OCI-LY7 (cell line): Measurements from ENCODE around the gene PRMT9. TPM values are rescaled to one million over a fixed set of nuclear protein-coding genes. Genes with fewer than 3 reads are reported as not detected.

Source experiments
- BruUV-seq: library from RNA; stranded (reverse); fragments of 400-500 nt; replicated peaks from 2 replicates; lab custom pipeline; 2021; lab: Mats Ljungman, UMichigan
- CTCF ChIA-PET: fragments of 300-600 bp; sonication (Branson Sonifier 250); formaldehyde crosslinking; loops from one replicate; lab custom pipeline; 2022; ENCODE audit warnings: antibody characterized with exemption; ENCODE audit not compliant: unreplicated experiment; lab: Charles Lee
- POLR2A ChIA-PET: fragments of 300-600 bp; sonication (Branson Sonifier 250); formaldehyde crosslinking; loops from one replicate; lab custom pipeline; 2022; ENCODE audit warnings: antibody characterized with exemption; lab: Charles Lee
- DNase-seq: peaks from one replicate; pipeline ENCODE4 v3.0.0-alpha.2; 2015; ENCODE audit warnings: low spot score
- H2AFZ ChIP-seq: fragments of 200-600 bp; sonication (generic), shearing (Covaris generic); 2 replicates; pipeline ENCODE4 v1.6.1; 2014; ENCODE audit warnings: mild to moderate bottlenecking, antibody characterized with exemption, low read length, moderate library complexity
- H3K27ac ChIP-seq: fragments of 200-600 bp; sonication (generic); 2 replicates; pipeline ENCODE4 v1.5.1; 2014; ENCODE audit warnings: mixed run types, low read depth, mild to moderate bottlenecking, moderate library complexity, low read length, inconsistent platforms; ENCODE audit not compliant: poor library complexity, severe bottlenecking
- H3K36me3 ChIP-seq: fragments of 200-600 bp; sonication (generic); 2 replicates; pipeline ENCODE4 v1.6.1; 2014; ENCODE audit warnings: mild to moderate bottlenecking, antibody characterized with exemption, low read length, moderate library complexity, mixed read lengths; ENCODE audit not compliant: insufficient read depth
- H3K4me1 ChIP-seq: fragments of 200-600 bp; sonication (generic); 2 replicates; pipeline ENCODE4 v1.5.1; 2014; ENCODE audit warnings: mild to moderate bottlenecking, low read length; ENCODE audit not compliant: insufficient read depth, poor library complexity, severe bottlenecking
- H3K4me2 ChIP-seq: fragments of 200-600 bp; sonication (generic); 2 replicates; pipeline ENCODE4 v1.6.1; 2014; ENCODE audit warnings: mild to moderate bottlenecking, low read length
- H3K4me3 ChIP-seq: fragments of 200-600 bp; sonication (generic); 2 replicates; pipeline ENCODE4 v1.5.1; 2014; ENCODE audit warnings: mild to moderate bottlenecking, low read depth, low read length; ENCODE audit not compliant: poor library complexity, severe bottlenecking
- H3K79me2 ChIP-seq: fragments of 200-600 bp; sonication (generic); 2 replicates; pipeline ENCODE4 v1.6.1; 2016; ENCODE audit warnings: low read depth, mild to moderate bottlenecking, low read length, moderate library complexity, mixed read lengths; ENCODE audit not compliant: insufficient read depth
- H3K9me2 ChIP-seq: fragments of 200-600 bp; sonication (generic); 2 replicates; pipeline ENCODE4 v1.6.1; 2016; ENCODE audit warnings: mild to moderate bottlenecking, low read length, mixed read lengths; ENCODE audit not compliant: insufficient read depth
- H3K9me3 ChIP-seq: fragments of 200-600 bp; sonication (generic); 2 replicates; pipeline ENCODE4 v1.6.1; 2014; ENCODE audit warnings: mild to moderate bottlenecking, mixed run types, low read length, mixed read lengths
- H4K20me1 ChIP-seq: fragments of 200-600 bp; sonication (generic); 2 replicates; pipeline ENCODE4 v1.6.1; 2014; ENCODE audit warnings: mild to moderate bottlenecking, antibody characterized with exemption, low read length, moderate library complexity, mixed read lengths; ENCODE audit not compliant: insufficient read depth
- EZH2phosphoT487 ChIP-seq: fragments of 200-600 bp; sonication (generic); IDR thresholded peaks from 2 replicates; pipeline ENCODE4 v1.6.1; 2018; ENCODE audit warnings: low read depth, borderline replicate concordance, mild to moderate bottlenecking, mixed run types, antibody characterized with exemption, low read length, moderate library complexity, mixed read lengths
- intact Hi-C: fragments of 100-400 bp; cut with micrococcal nuclease; formaldehyde crosslinking; loops from one replicate; pipeline ENCODE4 v1.10.0; 2022; ENCODE audit not compliant: unreplicated experiment
- total RNA-seq, 2 experiments: library from RNA; depleted of rRNA in 1 of 2; stranded (reverse); fragments of >200 nt in 1 of 2; shearing (Covaris generic) in 1 of 2; gene quantifications; 2 replicates each; pipeline ENCODE4 v1.2.3, GENCODE V29; 2014 to 2022
- TF ChIP-seq, protein P1 (sequence below): fragments of 200-600 bp; sonication (generic); conservative IDR thresholded peaks from 2 replicates; pipeline ENCODE4 v1.5.1; 2014; ENCODE audit warnings: mild to moderate bottlenecking, antibody characterized with exemption, low read length, moderate library complexity, mixed read lengths

Gene PRMT9
- total RNA-seq, 2 experiments from 2014 or later: 13.1 to 13.9 TPM

DNA sequence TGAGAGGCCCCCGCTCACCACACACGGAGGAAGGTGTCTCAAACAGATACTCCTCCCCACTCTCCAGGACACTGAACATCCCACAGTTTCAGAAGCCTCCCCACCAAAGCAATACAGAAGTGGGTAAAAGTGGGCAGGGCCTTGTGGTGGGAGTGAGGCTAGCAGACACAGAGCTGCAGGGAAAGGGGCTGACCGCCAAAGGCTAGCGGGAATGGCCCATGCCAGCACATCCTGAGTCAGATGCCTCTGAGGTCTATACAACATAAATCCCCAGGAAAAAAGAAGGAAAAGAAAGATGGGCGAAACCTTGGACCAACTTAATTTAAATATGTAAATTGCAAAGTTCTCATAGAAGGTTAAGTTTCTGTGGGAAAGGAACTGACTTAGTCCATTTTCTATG is 26.0 kb upstream of the PRMT9 start:
- POLR2A ChIA-PET: interaction anchor here (0.6 kb wide), 1 partner anchor 939 kb away, joined by 5 read pairs; no protein-coding TSS in a partner anchor

GRCh38 chr4:147707892-147708672 is 24.1 kb upstream of the PRMT9 start:
- Histone ChIP-seq H2AFZ (no peak overlapping the region; the same call in 1 of the 2 replicates), H3K4me2 (no peak overlapping the region), H3K36me3 (no peaks in the 10 kb centered on the region), H3K4me3 (no peak overlapping the region), H3K9me3 (no peaks in the 10 kb centered on the region), H3K4me1 (no peaks in the 10 kb centered on the region), H3K27ac (no peak overlapping the region), H4K20me1 (no peaks in the 10 kb centered on the region), H3K79me2 (no peaks in the 10 kb centered on the region), H3K9me2 (no peaks in the 10 kb centered on the region)
- no peak for TF ChIP-seq EZH2phosphoT487
- TF ChIP-seq, protein P1, sequence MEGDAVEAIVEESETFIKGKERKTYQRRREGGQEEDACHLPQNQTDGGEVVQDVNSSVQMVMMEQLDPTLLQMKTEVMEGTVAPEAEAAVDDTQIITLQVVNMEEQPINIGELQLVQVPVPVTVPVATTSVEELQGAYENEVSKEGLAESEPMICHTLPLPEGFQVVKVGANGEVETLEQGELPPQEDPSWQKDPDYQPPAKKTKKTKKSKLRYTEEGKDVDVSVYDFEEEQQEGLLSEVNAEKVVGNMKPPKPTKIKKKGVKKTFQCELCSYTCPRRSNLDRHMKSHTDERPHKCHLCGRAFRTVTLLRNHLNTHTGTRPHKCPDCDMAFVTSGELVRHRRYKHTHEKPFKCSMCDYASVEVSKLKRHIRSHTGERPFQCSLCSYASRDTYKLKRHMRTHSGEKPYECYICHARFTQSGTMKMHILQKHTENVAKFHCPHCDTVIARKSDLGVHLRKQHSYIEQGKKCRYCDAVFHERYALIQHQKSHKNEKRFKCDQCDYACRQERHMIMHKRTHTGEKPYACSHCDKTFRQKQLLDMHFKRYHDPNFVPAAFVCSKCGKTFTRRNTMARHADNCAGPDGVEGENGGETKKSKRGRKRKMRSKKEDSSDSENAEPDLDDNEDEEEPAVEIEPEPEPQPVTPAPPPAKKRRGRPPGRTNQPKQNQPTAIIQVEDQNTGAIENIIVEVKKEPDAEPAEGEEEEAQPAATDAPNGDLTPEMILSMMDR: peak; percentile 97
- POLR2A ChIA-PET: no interaction called here
- CTCF ChIA-PET: interaction anchor here (2.7 kb wide), 1 partner anchor 159 kb away, joined by 7 read pairs; no protein-coding TSS in a partner anchor
- DNase-seq: peak; percentile 48
- no TSS peak for BruUV-seq
- intact Hi-C loops: loop anchor here (1.0 kb wide), 1 partner anchor 158 kb away; no protein-coding TSS in a partner anchor

More for the DNA sequence above, 26.0 kb upstream of the PRMT9 start:
- H3K4me2 ChIP-seq: no peak overlapping the region
- H3K9me2 ChIP-seq: no peaks in the 10 kb centered on the region
- H4K20me1 ChIP-seq: no peaks in the 10 kb centered on the region
- intact Hi-C loops: loop anchor here (1.0 kb wide), 1 partner anchor 7 kb away; no protein-coding TSS in a partner anchor
- H2AFZ ChIP-seq: no peak overlapping the region
- H3K9me3 ChIP-seq: no peaks in the 10 kb centered on the region
- H3K27ac ChIP-seq: no peak overlapping the region
- CTCF ChIA-PET: interaction anchor here (2.7 kb wide), 1 partner anchor 157 kb away, joined by 7 read pairs; no protein-coding TSS in a partner anchor
- BruUV-seq: no TSS peak
- TF ChIP-seq EZH2phosphoT487: no peak
- TF ChIP-seq, protein P1: no peak
- no peak for DNase-seq
- no peaks in the 10 kb centered on the region for H3K4me1 ChIP-seq
- H3K36me3 ChIP-seq: no peaks in the 10 kb centered on the region
- H3K4me3 ChIP-seq: no peak overlapping the region
- no peaks in the 10 kb centered on the region for H3K79me2 ChIP-seq

GRCh38 chr4:147704846-147705245 is 20.9 kb upstream of the PRMT9 start:
- Histone ChIP-seq H2AFZ (no peak overlapping the region), H4K20me1 (no peaks in the 10 kb centered on the region), H3K79me2 (no peaks in the 10 kb centered on the region), H3K9me2 (no peaks in the 10 kb centered on the region), H3K4me2 (no peak overlapping the region), H3K36me3 (no peaks in the 10 kb centered on the region), H3K9me3 (no peaks in the 10 kb centered on the region), H3K27ac (no peak overlapping the region), H3K4me3 (no peak overlapping the region), H3K4me1 (no peaks in the 10 kb centered on the region)
- DNase-seq: no peak
- intact Hi-C loops: no loop called here
- BruUV-seq: no TSS peak
- TF ChIP-seq, protein P1: no peak
- no peak for TF ChIP-seq EZH2phosphoT487
- CTCF ChIA-PET: no interaction called here
- POLR2A ChIA-PET: no interaction called here
